Measurements from ENCODE around the gene NNT. TPM values are rescaled to one million over a fixed set of nuclear protein-coding genes. Genes with fewer than 3 reads are reported as not detected.

NNT gene
- total and polyA plus RNA-seq, 10 of the 15 experiments (the other 5 are each of a cell fraction or from before 2014, with no cell fraction given) = 20.8 to 73.1 (median 51.9) TPM

DNA sequence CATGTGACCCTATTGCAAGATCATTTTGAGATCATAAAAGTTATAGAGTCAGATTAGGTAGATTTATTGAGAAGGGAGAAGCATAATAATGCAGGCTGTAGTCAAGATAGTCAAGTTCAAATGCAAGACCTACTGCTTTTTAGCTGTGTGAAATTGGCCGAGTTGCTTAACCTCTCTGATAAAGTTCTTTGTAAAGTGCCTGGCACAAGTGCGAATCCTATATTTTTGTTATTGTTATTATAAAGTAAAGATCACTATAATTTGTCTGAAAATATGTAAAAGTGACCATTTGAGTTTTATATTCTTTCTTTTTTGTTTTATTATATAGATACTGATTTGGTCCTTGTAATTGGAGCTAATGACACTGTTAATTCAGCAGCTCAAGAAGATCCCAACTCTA, 99.3 kb downstream of the NNT start:
- ATAC-seq (no peak), DNase-seq (ENCODE audit: low read depth, low spot score) (no peak), FAIRE-seq (no peak)
- WGBS (ENCODE audit: insufficient coverage, insufficient replicate concordance, low lambda C conversion rate, missing lambda C conversion rate) = 96% methylated on average over 2 of the region's 2 CpGs
- CTCF ChIA-PET = interaction anchor here (0.7 to 1.5 kb wide), 4 partner anchors 9 to 71 kb away, joined by 3 to 6 read pairs (median 4); no protein-coding TSS in a partner anchor
- Histone ChIP-seq H3K36me3 (ENCODE audit: control insufficient read depth in 2 of 2, insufficient read depth in 2 of 2, low read length in 1 of 2) (peaks cover 0 to 11% of the 10 kb centered on the region in 2 experiments; a peak in 3 of 4 replicates), H3K27ac (ENCODE audit: control insufficient read depth, insufficient read depth) (no peak overlapping the region), H3K79me2 (ENCODE audit: control insufficient read depth, insufficient read depth, low read length) (no peaks in the 10 kb centered on the region), H3K27me3 (replicated peaks in 1 of 2; ENCODE audit: control insufficient read depth in 2 of 2, insufficient read depth in 2 of 2, low read length in 1 of 2) (no peaks in the 10 kb centered on the region), H3K4me2 (ENCODE audit: control insufficient read depth, insufficient read depth) (no peak overlapping the region), H3K9me3 (replicated peaks; ENCODE audit: control insufficient read depth, insufficient read depth, low read length) (no peaks in the 10 kb centered on the region), H3K4me3 (no peak overlapping the region), H4K20me1 (ENCODE audit: control insufficient read depth, insufficient read depth) (no peaks in the 10 kb centered on the region), H2AFZ (ENCODE audit: control insufficient read depth, low read depth, low read length) (no peak overlapping the region), H3K4me1 (ENCODE audit: control insufficient read depth, insufficient read depth, low read length) (no peaks in the 10 kb centered on the region), H3K9ac (ENCODE audit: control insufficient read depth, insufficient read depth, low read length) (no peak overlapping the region)
- POLR2A ChIA-PET = no interaction called here
- SMC1A ChIA-PET (ENCODE audit: uncharacterized antibody, unreplicated experiment) = interaction anchor here (0.9 to 1.3 kb wide), 3 partner anchors 11 to 26 kb away, joined by 3 read pairs; no protein-coding TSS in a partner anchor
- RAD21 ChIA-PET (ENCODE audit: unreplicated experiment) = no interaction called here
- TF ChIP-seq, protein P1, sequence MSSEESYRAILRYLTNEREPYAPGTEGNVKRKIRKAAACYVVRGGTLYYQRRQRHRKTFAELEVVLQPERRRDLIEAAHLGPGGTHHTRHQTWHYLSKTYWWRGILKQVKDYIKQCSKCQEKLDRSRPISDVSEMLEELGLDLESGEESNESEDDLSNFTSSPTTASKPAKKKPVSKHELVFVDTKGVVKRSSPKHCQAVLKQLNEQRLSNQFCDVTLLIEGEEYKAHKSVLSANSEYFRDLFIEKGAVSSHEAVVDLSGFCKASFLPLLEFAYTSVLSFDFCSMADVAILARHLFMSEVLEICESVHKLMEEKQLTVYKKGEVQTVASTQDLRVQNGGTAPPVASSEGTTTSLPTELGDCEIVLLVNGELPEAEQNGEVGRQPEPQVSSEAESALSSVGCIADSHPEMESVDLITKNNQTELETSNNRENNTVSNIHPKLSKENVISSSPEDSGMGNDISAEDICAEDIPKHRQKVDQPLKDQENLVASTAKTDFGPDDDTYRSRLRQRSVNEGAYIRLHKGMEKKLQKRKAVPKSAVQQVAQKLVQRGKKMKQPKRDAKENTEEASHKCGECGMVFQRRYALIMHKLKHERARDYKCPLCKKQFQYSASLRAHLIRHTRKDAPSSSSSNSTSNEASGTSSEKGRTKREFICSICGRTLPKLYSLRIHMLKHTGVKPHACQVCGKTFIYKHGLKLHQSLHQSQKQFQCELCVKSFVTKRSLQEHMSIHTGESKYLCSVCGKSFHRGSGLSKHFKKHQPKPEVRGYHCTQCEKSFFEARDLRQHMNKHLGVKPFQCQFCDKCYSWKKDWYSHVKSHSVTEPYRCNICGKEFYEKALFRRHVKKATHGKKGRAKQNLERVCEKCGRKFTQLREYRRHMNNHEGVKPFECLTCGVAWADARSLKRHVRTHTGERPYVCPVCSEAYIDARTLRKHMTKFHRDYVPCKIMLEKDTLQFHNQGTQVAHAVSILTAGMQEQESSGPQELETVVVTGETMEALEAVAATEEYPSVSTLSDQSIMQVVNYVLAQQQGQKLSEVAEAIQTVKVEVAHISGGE (CRISPR knock-in tag; IDR thresholded peaks at IDR 0.05) = no peak
- TF ChIP-seq, protein P2, sequence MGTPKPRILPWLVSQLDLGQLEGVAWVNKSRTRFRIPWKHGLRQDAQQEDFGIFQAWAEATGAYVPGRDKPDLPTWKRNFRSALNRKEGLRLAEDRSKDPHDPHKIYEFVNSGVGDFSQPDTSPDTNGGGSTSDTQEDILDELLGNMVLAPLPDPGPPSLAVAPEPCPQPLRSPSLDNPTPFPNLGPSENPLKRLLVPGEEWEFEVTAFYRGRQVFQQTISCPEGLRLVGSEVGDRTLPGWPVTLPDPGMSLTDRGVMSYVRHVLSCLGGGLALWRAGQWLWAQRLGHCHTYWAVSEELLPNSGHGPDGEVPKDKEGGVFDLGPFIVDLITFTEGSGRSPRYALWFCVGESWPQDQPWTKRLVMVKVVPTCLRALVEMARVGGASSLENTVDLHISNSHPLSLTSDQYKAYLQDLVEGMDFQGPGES (IDR thresholded peaks at IDR 0.05) = no peak
- intact Hi-C loops (cut with micrococcal nuclease; ENCODE audit: unreplicated experiment) = no loop called here
- in situ Hi-C loops (cut with MboI) = no loop called here
- BruUV-seq (replicated peaks) = no TSS peak

Measured in GM12878 (cell line).